Activated naive CD4-positive, alpha-beta T cell treated with anti-CD3 and anti-CD28 coated beads, Interleukin-2, amount 50 U/mL, for 16 hours (primary cell): ENCODE data around the gene NRG2.

Experiments used
- DNase-seq: peaks from one replicate; pipeline ENCODE4 v3.0.0-alpha.2; 2020

NRG2 gene

DNA sequence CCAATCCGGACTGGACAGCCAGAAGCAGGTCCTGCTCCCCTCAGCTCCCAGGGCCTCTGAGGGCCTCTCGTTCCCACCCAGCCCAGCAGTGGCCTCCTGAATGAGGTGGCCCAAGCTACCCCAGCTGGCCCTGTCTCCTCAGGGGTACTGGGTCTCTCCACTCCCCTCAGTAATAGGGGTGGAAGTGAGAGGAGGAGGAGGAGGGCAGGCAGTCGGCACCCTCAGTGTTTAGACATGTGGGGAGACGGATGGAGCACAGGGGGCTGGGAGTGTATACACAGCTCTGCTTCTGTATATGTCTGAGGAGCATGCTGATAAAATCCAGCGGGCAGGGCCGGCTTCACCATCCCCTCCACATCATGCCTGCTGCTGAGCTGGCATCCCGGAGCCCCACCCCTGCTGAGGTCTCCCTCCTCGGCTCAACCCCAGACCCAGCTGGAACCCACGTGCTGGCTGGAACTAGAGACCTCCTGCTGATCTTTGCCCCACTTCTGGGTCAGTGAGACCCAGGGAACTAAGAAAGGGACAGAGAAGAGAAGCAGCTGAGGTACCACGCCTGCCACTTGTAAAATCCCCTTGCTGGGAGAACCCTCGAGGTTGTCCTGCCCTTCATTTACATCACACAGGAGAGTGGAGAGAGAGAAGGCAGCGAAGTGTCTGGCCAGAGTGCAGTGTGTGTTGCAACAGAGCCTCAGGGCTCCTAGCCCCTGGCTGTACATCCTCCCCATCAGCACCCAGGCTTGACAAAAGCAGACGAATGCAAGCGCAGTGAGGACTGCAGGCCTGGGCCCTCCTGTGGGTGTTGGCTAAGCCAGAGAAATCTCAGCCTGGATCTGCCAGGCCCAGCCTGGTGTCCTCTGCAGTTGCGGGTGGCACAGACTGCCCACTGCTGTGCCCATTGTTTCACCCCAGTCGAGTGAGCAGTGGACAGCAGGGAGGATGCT lies 170.0 kb downstream of the NRG2 start:
- no peak for DNase-seq

DNA sequence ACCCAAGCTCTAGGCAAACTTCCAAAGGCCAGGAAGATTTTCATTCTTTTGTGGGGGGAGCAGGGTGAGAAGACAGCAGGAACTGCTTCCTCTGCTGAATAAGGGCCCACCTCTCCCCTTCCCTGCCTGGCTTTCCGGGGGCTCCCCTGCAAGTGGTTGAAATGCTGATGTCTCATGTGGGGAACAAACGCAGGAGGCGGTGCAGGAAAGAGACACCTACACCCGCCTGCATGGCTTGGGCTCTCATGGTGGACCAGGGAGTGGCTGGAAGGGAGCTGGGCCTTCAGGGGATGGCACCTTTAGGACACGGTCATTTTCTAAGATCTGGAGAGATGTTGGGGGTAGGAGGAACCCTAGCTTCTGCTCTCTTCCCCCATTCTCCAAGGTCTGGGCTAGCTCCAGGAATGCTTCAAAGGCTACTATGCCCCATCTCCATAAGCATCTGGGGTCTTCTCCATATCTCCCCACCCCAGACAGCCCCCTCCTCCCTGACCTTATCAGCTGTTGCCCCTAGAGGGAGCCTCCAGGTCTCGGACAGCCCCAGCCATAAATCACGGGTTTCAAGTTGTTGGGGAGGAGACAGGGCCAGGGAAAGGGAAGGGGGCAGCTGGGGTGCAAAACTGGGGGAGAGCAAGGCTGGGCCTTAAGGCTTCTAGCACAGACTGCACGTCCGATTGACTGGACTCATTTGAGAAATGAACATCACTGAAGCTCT lies 170.9 kb downstream of the NRG2 start:
- no peak for DNase-seq

DNA sequence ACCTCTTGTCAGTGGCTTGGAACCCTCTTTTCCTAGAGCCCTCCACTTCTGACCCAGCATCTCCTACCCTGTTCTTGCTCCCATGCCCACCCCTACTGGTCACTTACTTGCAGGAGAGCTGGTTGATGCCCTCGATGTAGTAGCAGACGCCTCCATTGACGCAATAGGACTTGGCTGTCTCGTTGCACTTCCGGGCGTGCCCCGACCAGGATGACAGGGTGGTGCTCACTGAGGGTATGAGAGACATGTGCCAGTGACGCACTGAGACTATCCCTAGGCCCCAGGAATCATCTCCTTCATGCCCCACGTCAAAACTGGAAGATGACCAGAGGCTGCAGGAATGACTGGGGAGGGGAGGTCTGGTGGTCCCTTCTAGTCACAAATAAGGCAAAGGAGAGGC lies 171.5 kb downstream of the NRG2 start:
- DNase-seq: no peak

DNA sequence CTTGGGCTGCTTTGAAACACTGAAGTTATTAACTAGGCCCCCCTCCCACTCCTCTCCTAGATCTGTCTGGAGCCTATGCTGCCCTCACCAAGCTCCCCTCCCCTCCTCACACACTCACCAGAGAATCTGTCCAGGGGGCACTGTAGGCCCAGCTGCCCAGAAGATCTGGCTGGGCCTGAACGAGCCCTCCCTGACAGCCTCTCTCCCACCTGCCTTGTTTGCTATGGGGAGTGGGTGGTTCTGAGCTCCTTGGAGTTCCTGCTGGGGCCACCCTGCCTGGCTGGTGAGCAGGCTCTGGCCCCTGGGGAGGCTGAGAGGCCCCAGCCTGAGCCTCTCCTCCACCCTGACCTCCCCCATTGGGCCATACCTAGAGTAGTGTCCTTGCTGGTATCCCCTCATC lies 172.4 kb downstream of the NRG2 start:
- no peak for DNase-seq

GRCh38 chr5:139869042-139869790 lies 173.9 kb downstream of the NRG2 start:
- no peak for DNase-seq

DNA sequence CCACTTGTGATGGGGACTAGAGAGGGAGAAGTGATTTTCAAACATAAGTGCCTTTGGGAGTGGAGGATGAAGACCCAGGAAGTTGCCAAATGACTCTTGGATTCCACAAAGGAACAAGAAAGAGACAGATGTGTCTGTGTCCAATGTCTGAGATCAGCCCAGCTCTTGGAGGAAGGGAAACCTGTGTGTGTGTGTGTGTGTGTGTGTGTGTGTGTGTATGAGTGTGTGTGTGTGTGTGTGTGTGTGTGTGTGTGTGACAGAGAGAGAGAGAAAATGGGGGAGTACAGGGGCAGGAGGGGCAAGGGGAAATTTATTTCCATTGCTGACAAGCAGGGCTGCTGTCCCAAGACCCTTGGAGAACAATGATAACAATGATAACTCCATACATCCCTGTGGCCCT lies 175.5 kb downstream of the NRG2 start:
- DNase-seq: no peak

GRCh38 chr5:139867109-139867508 lies 176.0 kb downstream of the NRG2 start:
- no peak for DNase-seq

GRCh38 chr5:139864716-139865483 lies 178.2 kb downstream of the NRG2 start:
- DNase-seq: no peak

- DNase-seq: peak; percentile 54
These were observed 179.1 kb downstream of the NRG2 start for GRCh38 chr5:139863855-139864558.

DNA sequence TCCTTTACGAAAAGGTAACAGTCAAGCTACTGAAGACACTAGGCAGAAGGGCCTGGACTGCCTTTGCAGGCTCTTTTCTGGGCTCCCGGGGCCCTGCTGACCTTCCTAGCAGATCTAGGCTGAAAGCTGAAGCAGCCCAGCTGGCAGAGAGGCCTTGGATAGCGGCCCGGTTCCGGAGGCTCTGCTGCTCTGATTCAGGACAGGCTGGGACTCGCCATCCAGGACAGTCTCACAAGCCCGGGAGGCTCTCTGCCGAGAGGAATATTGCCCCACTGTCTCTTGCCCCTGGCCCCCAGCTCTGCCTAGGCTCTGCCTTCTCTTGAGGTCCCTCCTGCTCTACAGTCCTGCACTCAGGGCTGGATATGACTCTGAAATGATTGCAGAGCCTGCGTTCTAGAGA lies 179.7 kb downstream of the NRG2 start:
- DNase-seq: no peak

GRCh38 chr5:139862803-139863202 lies 180.3 kb downstream of the NRG2 start:
- DNase-seq: no peak

DNA sequence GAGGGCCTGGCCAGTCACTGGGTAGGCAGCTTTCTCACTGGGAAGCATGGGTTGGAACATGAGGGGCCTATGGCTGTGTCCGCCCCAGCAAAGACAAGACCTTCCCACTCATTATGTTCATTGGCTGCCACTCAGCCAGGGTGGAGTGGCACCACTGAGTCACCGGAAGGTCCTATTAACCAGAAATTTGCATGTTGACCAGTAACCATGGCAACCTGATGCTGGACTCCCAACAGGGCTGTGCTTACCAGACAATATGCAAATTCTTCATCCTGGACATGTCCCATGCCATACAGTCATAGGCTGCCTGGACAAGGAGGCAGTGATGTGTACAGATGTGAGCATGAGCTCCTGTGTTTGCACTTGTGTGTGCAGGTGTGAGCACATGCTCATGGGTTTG lies 180.8 kb downstream of the NRG2 start:
- no peak for DNase-seq

DNA sequence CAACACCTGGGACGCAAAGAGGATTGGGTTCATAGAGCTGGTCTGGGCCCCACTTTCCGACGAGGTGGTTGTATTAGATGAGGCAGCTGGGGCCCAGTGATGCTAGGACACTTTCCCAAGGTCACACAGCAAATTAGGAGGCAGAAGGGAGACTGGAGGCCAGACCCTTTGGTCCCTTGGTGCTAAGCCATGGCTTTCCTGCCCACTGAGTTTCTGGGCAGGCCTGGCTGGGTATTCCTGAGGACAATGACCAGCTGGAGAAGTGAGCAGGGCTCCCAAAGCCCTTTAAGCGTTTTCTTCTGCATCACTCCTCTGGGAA lies 181.3 kb downstream of the NRG2 start:
- DNase-seq: no peak

GRCh38 chr5:139861021-139861888 lies 181.8 kb downstream of the NRG2 start:
- no peak for DNase-seq

GRCh38 chr5:139859013-139859412 lies 184.1 kb downstream of the NRG2 start:
- no peak for DNase-seq

GRCh38 chr5:139856714-139857113 lies 186.4 kb downstream of the NRG2 start:
- no peak for DNase-seq

DNA sequence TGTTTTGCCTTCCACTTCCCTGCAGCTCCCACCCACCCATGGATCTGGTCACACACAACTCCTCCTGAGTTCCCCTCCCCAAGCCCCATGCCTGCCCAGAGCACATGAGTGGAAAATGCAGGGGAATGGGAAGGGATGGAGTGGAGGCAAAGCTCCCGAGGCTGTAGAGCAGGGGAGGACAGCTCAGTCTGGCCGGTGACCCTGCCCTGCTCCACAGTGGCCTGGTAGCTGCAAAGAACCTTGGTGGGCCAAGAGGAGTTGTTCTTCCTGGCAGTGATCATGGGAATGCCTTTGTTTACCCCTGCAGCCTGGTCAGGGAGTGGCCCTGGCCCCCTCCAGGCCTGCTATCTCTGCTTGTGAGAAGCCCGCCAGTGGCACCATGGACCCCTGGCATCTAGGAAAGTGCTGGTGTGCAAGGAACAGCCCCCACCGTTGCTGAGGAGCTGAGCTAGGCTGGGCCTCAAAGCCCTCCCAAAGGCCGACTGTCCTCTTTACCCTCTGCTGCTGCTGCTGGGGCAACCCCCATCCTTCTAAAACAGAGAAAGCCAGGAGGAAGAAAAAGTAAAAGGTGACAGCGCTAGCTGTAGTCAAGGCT lies 187.1 kb downstream of the NRG2 start:
- DNase-seq: no peak

GRCh38 chr5:139855451-139855850 lies 187.6 kb downstream of the NRG2 start:
- DNase-seq: no peak

- no peak for DNase-seq
These were observed 188.1 kb downstream of the NRG2 start for GRCh38 chr5:139854953-139855352.

DNA sequence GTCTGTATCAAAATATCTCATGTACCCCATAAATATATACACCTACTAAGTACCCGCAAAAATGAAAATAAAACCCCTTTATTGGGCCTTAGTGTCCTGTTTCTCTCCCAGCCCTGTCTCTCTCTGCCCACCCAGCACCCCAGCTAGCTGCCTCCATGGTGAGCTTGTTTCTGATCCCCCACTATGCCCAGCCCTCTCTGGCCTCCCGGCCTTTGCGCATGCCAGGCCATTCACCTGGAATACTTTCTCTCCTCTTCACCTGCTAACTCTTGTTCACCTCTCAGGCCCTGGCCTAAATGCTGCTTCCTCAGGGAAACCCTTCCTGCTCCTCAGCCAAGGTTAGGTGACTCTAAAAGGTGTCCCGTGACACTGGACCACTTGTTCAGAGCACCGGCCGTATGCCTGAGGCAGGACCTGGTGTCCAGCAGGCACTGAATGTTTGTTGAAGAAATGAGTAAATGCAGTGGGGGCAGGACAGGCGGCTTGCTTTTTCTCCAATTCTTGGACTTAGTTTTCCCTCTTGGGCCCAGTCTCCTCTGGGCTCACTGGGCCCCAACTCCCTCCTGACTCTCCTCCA lies 189.0 kb downstream of the NRG2 start:
- DNase-seq: no peak
